HAP-1 (cell line): ENCODE data around the gene CEP68.
"Not testable (repeated sequence)": the region's sequence is repeated elsewhere in the genome, so short reads cannot be mapped to it uniquely, and the experiment has no call there.

ENCODE experiments used
- DNase-seq, 2 experiments: peaks; one replicate each; pipeline ENCODE4 v3.0.0-alpha.2; 2016 to 2020; ENCODE audit warnings: low spot score in 2 of 2
- H3K27me3 ChIP-seq: fragments of 250-450 bp; sonication (Bioruptor Pico); 2 replicates; pipeline ENCODE4 v1.5.1; 2020; ENCODE audit warnings: low read depth, mild to moderate bottlenecking, moderate library complexity
- H3K36me3 ChIP-seq: fragments of 250-450 bp; sonication (Bioruptor Pico); replicated peaks from 2 replicates; pipeline ENCODE4 v1.5.1; 2020; ENCODE audit warnings: mild to moderate bottlenecking
- H3K4me1 ChIP-seq: fragments of 250-450 bp; sonication (Bioruptor Pico); 2 replicates; pipeline ENCODE4 v1.5.1; 2020; ENCODE audit warnings: mild to moderate bottlenecking
- H3K4me3 ChIP-seq: fragments of 250-450 bp; sonication (Bioruptor Pico); 2 replicates; pipeline ENCODE4 v1.5.1; 2020; ENCODE audit warnings: mild to moderate bottlenecking, moderate library complexity
- H3K9me3 ChIP-seq: fragments of 250-450 bp; sonication (Bioruptor Pico); 2 replicates; pipeline ENCODE4 v1.5.1; 2020; ENCODE audit warnings: mild to moderate bottlenecking, moderate library complexity
- in situ Hi-C: fragments of 300-500 bp; cut with MboI; formaldehyde crosslinking; loops from 3 replicates; pipeline ENCODE4 v1.14.3; 2020; ENCODE audit warnings: low sequenced_read_pairs, inconsistent platforms, mixed read lengths

The CEP68 gene

GRCh38 chr2:65097844-65098243, 41.6 kb downstream of the CEP68 start:
- Histone ChIP-seq H3K4me3 (no peak overlapping the region), H3K9me3 (no peaks in the 10 kb centered on the region), H3K36me3 (peaks cover 41% of the 10 kb centered on the region), H3K4me1 (no peaks in the 10 kb centered on the region), H3K27me3 (no peaks in the 10 kb centered on the region)
- DNase-seq: no peak
- in situ Hi-C loops: no loop called here

- no peak for DNase-seq
- Histone ChIP-seq H3K27me3 (no peaks in the 10 kb centered on the region), H3K4me3 (no peak overlapping the region), H3K9me3 (no peaks in the 10 kb centered on the region), H3K36me3 (peaks cover 42% of the 10 kb centered on the region), H3K4me1 (no peaks in the 10 kb centered on the region)
- in situ Hi-C loops: no loop called here
Measured at GRCh38 chr2:65098741-65099140, 42.5 kb downstream of the CEP68 start.

- Histone ChIP-seq H3K36me3 (peaks cover 41% of the 10 kb centered on the region), H3K4me1 (no peaks in the 10 kb centered on the region), H3K9me3 (no peaks in the 10 kb centered on the region), H3K27me3 (no peaks in the 10 kb centered on the region), H3K4me3 (no peak overlapping the region)
- in situ Hi-C loops: no loop called here
- no peak for DNase-seq
Measured at GRCh38 chr2:65101071-65101470, 44.9 kb downstream of the CEP68 start.

- H3K9me3 ChIP-seq: no peaks in the 10 kb centered on the region
- no peak for DNase-seq
- peaks cover 23% of the 10 kb centered on the region for H3K36me3 ChIP-seq
- no peaks in the 10 kb centered on the region for H3K27me3 ChIP-seq
- H3K4me3 ChIP-seq: no peak overlapping the region
- in situ Hi-C loops: no loop called here
- no peaks in the 10 kb centered on the region for H3K4me1 ChIP-seq
Measured at GRCh38 chr2:65103013-65103715, 46.9 kb downstream of the CEP68 start.

GRCh38 chr2:65107530-65107929, 51.3 kb downstream of the CEP68 start:
- H3K4me3 ChIP-seq: no peak overlapping the region

GRCh38 chr2:65108780-65109179, 52.6 kb downstream of the CEP68 start:
- H3K4me1 ChIP-seq: peaks cover under 1% of the 10 kb centered on the region; the same call in 1 of the 2 replicates
- no peak for DNase-seq
- H3K4me3 ChIP-seq: no peak overlapping the region
- no peaks in the 10 kb centered on the region for H3K27me3 ChIP-seq
- H3K9me3 ChIP-seq: no peaks in the 10 kb centered on the region
- peaks cover 5% of the 10 kb centered on the region for H3K36me3 ChIP-seq
- in situ Hi-C loops: no loop called here

More at GRCh38 chr2:65107530-65107929, 51.3 kb downstream of the CEP68 start:
- H3K36me3 ChIP-seq: peaks cover 11% of the 10 kb centered on the region
- no peak for DNase-seq
- no peaks in the 10 kb centered on the region for H3K27me3 ChIP-seq
- H3K9me3 ChIP-seq: no peaks in the 10 kb centered on the region
- no peaks in the 10 kb centered on the region for H3K4me1 ChIP-seq
- in situ Hi-C loops: no loop called here

GRCh38 chr2:65112633-65113032, 56.4 kb downstream of the CEP68 start:
- Histone ChIP-seq H3K4me1 (peaks cover 7% of the 10 kb centered on the region; the same call in 1 of the 2 replicates), H3K27me3 (no peaks in the 10 kb centered on the region), H3K9me3 (no peaks in the 10 kb centered on the region), H3K36me3 (no peaks in the 10 kb centered on the region; the same call in 1 of the 2 replicates), H3K4me3 (no peak overlapping the region)
- in situ Hi-C loops: no loop called here
- no peak for DNase-seq

GRCh38 chr2:65113229-65113628, 57.0 kb downstream of the CEP68 start:
- peaks cover 7% of the 10 kb centered on the region; the same call in 1 of the 2 replicates for H3K4me1 ChIP-seq
- H3K27me3 ChIP-seq: no peaks in the 10 kb centered on the region
- in situ Hi-C loops: no loop called here
- H3K9me3 ChIP-seq: no peaks in the 10 kb centered on the region
- no peaks in the 10 kb centered on the region; the same call in 1 of the 2 replicates for H3K36me3 ChIP-seq
- DNase-seq: no peak
- H3K4me3 ChIP-seq: no peak overlapping the region

GRCh38 chr2:65113816-65114215, 57.6 kb downstream of the CEP68 start:
- Histone ChIP-seq H3K4me3 (no peak overlapping the region), H3K9me3 (no peaks in the 10 kb centered on the region), H3K27me3 (no peaks in the 10 kb centered on the region), H3K4me1 (peaks cover 7% of the 10 kb centered on the region; the same call in 1 of the 2 replicates), H3K36me3 (no peaks in the 10 kb centered on the region; the same call in 1 of the 2 replicates)
- no peak for DNase-seq
- in situ Hi-C loops: no loop called here

GRCh38 chr2:65114921-65115320, 58.7 kb downstream of the CEP68 start:
- in situ Hi-C loops: no loop called here
- DNase-seq: no peak
- Histone ChIP-seq H3K36me3 (no peaks in the 10 kb centered on the region; the same call in 1 of the 2 replicates), H3K9me3 (no peaks in the 10 kb centered on the region), H3K27me3 (no peaks in the 10 kb centered on the region), H3K4me3 (no peak overlapping the region), H3K4me1 (peaks cover 7% of the 10 kb centered on the region; the same call in 1 of the 2 replicates)

- H3K4me1 ChIP-seq: peaks cover 7% of the 10 kb centered on the region; the same call in 1 of the 2 replicates
- H3K27me3 ChIP-seq: no peaks in the 10 kb centered on the region
- H3K9me3 ChIP-seq: no peaks in the 10 kb centered on the region
- in situ Hi-C loops: no loop called here
- no peaks in the 10 kb centered on the region; the same call in 1 of the 2 replicates for H3K36me3 ChIP-seq
- no peak for DNase-seq
- no peak overlapping the region for H3K4me3 ChIP-seq
Measured at GRCh38 chr2:65116645-65117044, 60.4 kb downstream of the CEP68 start.

- no peak for DNase-seq
- H3K36me3 ChIP-seq: no peaks in the 10 kb centered on the region; the same call in 1 of the 2 replicates
- H3K9me3 ChIP-seq: no peaks in the 10 kb centered on the region
- in situ Hi-C loops: no loop called here
- H3K4me3 ChIP-seq: no peak overlapping the region
- peaks cover 7% of the 10 kb centered on the region for H3K4me1 ChIP-seq
- no peaks in the 10 kb centered on the region for H3K27me3 ChIP-seq
Measured at GRCh38 chr2:65120990-65121693, 64.9 kb downstream of the CEP68 start.

- Histone ChIP-seq H3K27me3 (no peaks in the 10 kb centered on the region), H3K36me3 (no peaks in the 10 kb centered on the region), H3K9me3 (no peaks in the 10 kb centered on the region), H3K4me1 (peaks cover 17% of the 10 kb centered on the region), H3K4me3 (no peak overlapping the region)
- in situ Hi-C loops: no loop called here
- no peak for DNase-seq
Measured at GRCh38 chr2:65122313-65122712, 66.1 kb downstream of the CEP68 start.

- peaks cover 22% of the 10 kb centered on the region for H3K4me1 ChIP-seq
- H3K27me3 ChIP-seq, H3K9me3 ChIP-seq, H3K4me3 ChIP-seq, DNase-seq, H3K36me3 ChIP-seq, in situ Hi-C loops: not testable (repeated sequence)
Measured at GRCh38 chr2:65125457-65125856, 69.2 kb downstream of the CEP68 start.
